Ramos (cell line): ENCODE data around the gene C22orf23.
"Not testable (repeated sequence)": the region's sequence is repeated elsewhere in the genome, so short reads cannot be mapped to it uniquely, and the experiment has no call there.

Experiments
- in situ Hi-C: fragments of 300-500 bp; cut with MboI; formaldehyde crosslinking; loops from one replicate; pipeline ENCODE4 v1.14.3; 2022; ENCODE audit warnings: low sequenced_read_pairs; ENCODE audit not compliant: unreplicated experiment

C22orf23 gene

DNA sequence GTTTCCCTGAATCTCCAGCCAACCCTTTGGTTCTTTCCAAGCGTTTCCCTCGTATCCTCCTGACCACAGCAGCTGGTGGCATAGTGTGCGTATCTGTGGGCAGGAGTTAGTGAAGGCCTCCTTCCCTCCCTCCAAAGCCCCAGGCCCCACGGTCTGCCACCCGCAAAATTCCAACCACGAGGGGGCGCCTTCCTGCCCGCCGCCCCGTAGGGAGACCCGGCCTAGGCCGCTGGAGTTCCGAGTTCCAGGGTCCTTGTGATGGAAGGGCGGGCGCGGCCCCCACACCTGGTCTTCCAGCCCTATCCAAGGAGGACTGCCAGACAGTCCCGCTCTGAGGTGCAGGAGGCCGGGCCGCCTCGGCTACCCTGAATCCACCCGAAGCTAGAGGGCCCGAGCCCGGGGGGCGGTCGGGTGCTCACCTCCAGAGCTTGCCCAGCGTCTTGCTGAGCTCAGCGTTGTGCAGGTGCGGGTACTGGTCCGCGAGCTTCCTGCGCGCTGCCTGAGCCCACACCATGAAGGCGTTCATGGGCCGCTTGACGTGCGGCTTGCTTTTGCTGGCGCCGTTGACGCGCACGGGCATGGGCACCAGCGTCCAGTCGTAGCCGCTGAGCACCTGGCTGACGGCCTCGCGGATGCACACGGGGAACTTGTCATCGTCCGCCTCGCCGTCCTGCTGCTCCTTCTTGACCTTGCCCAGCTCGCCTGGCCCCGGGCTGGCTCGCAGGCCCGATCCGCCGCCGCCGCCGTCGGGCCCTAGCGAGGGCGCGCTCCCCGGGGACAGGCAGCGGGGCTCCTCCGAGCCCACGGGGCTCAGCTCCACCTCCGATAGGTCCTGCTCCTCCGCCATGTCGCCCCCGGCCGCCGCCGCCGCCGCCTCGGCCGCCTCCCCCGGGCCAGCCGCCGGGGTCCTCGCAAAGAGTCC lies 29.8 kb upstream of the C22orf23 start:
- in situ Hi-C loops: no loop called here

- in situ Hi-C loops: no loop called here
Measured at GRCh38 chr22:37982151-37982785, 28.9 kb upstream of the C22orf23 start.

DNA sequence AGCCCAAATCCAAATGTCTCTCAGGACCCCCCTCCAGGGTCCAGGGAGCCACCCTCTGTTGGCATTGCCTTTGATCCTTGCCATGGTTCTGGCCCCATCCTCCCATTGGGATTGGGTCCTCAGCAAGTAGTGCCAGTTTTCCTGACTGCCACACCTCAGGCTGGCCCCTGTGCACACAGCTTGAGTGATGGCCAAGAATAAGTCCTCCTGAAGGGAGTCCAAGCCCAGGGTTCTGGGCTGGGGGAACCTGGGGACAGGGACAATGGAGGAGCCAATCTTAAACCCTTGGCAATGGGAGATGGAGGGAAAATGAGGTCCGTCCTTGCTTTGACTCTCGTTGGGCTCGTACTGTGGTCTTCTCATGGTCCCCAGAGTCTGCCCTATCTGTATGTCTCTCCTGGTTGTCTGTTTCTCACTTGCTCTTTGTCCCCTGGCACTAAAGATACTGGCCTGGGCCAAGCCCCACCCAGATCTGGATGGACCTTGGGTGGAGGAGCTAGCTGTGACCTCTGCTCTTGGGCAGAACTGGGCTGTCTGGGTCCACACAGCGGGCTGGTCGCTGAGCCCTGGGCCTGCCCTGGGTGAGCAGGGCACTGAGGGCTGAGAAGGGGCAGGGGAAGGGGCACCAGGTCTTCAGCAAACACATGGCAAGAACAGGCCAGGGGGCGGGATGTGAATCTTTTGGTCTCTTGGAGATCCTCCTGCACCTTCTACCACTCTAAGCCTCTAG lies 28.0 kb upstream of the C22orf23 start:
- in situ Hi-C loops: no loop called here

DNA sequence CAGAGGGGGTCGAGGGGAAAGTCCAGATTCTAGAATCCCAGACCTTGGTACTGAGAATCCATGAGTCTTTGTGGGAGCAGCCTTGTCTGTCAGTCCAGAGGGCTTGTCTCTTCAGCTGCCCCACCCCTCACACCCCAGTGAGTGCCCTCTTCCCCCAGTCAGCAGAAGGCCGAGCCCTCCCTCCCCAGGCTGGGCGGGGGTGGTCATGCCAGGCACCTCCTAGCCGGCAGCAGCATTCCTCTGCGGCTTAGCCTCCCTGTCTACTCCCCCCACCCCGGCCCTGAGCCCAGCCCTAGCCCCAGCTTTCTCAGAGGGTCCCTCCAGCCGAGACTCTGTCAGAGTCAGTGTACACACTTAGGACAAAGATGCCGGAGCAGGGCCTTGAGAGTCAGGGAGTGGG lies 26.4 kb upstream of the C22orf23 start:
- in situ Hi-C loops: no loop called here

DNA sequence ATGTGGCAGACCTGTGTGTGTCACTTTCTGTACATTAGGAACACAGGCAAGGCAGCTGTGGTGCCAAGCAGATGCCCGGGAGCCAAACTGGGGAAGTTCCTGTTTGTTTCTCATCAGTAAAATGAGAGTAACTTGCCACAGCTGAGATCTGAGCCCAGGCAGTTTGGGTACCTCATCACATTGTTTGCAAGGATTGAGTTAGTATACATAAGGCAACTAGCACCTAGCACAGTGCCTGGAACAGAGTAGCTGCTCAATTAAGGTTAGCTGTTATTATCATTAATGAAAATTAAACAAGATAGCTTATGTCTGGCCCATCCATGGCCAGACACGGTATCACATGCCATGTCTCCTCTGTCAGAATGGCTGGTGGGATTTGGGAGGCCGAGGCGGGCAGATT lies 23.1 kb upstream of the C22orf23 start:
- in situ Hi-C loops: no loop called here

GRCh38 chr22:37976022-37976421 lies 22.6 kb upstream of the C22orf23 start:
- in situ Hi-C loops: not testable (repeated sequence)

DNA sequence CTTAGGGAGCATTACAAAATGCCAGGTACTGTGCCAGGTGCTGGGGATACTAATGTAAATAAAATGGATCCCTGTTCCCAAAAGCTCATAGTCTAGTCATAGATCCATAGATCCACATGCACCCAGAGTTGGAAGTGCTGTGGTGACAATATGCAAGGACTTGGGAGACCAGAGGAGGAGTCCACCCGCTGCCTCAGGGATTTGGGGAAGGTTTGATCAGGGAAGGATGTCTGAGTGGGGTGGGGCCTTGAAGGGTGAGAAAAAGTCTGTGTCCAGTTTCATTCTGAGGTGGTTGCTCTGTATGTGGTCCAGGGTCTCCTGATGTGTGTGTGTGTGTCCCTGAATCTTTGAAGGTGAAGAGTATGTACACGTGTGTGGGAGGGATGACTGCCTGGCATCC lies 21.8 kb upstream of the C22orf23 start:
- in situ Hi-C loops: no loop called here

DNA sequence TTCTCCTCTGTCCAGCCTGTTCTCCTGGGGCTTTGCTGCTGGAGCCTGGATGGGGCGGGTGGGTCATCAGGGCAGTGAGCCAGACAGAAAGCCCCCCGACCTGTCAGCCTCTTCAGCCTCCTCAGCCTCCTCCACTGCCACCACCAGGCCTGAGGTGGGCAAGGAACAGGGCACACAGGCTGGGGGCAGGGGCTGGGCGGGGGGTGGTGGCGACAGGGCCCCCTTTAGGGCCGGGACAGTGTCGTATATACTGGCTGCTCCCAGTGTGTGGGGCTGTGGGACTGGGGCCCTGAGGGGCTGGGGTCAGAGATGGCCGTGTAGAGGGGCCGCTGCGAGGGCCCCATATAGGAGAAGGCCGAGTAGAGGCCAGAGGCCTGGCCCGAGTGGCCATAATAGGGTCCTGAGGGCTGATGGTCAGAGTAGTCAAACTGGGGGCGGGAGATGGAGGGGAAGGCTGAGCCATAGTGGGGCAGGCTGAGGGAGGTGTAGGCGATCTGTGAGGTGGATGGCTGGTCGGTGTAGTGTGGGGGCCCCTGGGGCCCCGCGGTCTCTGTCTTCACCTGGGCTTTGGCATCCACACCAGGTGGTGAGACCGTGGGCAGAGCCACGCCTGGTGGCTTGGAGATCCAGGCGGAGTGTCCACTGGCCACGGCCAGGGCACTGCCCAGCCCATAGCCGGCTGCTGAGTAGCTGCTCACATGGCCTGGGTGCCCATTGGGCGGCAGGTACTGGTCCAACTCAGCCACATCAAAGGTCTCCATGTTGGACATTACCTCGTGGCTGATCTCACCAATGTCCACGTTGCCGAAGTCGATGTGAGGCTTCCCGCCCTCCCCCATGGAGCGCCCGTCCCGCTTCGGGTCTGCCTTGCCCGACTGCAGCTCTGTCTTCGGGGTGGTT lies 20.1 kb upstream of the C22orf23 start:
- in situ Hi-C loops: no loop called here

GRCh38 chr22:37972527-37972926 lies 19.1 kb upstream of the C22orf23 start:
- in situ Hi-C loops: no loop called here

DNA sequence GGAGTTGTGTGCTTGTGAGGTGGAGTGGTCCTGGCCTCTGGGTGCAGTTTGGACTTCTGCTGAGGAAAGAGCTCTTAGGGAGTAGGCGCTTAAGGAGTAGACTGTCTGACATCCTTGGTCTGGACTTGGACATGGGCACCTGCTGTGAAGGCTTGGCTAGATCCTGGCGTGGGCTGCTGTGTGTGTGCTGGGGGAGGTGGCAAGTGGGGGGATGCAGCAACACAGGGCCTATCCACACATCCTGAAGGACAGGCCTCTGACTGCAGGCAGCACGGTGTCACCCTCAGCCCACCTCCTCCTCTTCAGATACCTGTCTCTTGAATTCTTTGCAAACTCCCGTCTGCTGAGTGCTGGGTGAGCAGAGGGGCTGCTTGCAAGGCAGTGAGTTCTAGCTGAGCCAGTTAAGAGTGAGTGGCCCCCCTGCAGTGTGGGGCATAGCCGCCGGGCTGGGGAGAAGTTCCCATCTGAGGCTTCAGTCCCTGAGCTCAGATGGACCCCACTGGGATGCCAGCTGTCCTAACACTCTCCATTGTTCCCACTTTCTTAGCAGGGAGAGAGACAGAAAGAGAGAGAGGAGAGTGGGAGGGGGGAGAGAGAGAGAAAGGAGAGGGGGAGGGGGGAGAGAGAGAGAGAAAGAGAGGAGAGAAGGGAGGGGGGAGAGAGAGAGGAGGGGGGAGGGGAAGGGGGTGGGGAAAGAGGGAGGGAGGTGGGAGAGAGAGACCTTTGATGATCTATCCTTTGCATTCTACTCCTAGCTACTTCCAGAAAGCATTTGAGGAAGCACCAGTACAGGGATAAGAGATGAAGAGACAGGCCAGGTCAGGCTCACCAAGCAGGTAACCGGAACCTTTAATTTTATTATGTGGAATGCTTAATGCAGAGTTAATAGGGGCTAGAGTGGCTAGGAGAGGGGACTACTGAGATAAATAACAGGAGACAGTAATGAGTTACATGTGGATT lies 18.4 kb upstream of the C22orf23 start:
- in situ Hi-C loops: no loop called here

GRCh38 chr22:37970864-37971263 lies 17.5 kb upstream of the C22orf23 start:
- in situ Hi-C loops: no loop called here

DNA sequence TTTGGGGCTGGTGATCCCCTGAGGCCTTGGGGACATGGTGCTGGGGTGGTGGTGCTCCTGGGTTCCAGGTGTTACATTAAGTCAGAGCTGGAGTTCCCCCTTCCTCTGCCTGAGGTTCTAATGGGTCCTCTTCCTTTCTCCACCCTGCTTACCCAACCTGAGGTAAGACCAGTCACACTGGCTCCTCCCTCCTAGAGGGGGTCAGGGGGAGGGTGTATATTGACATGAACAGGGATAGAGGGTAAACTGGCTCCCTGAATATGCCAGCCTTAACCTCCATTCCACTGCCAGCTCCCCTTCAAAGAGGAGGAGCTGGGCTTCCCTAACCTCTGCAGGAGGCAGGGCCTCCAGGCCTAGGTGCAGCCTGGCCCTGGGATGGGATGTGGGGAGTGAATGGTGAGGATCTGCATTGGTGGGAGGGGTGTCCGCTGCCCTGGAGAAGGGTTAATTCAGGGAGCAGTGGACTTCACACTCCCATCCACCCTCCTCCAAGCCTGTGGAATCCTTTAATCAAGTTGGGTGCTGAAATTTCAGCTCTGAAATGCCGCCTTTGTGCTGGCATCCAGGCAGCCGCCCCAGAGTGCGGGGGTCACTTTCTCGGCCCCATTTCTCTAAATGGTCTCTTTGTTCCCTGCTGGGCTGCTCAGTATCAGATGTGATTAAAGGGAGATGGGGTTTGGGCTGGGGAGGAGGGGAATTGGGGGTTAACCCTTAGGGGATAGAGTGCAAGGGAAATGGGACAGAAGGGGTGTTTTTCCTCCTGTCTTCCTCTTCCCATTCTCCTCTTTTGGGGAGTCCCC lies 15.3 kb upstream of the C22orf23 start:
- in situ Hi-C loops: no loop called here

- in situ Hi-C loops: no loop called here
Measured at GRCh38 chr22:37967637-37968451, 14.4 kb upstream of the C22orf23 start.

- in situ Hi-C loops: no loop called here
Measured at GRCh38 chr22:37967147-37967546, 13.7 kb upstream of the C22orf23 start.

- in situ Hi-C loops: no loop called here
Measured at GRCh38 chr22:37965940-37966664, 12.7 kb upstream of the C22orf23 start.

DNA sequence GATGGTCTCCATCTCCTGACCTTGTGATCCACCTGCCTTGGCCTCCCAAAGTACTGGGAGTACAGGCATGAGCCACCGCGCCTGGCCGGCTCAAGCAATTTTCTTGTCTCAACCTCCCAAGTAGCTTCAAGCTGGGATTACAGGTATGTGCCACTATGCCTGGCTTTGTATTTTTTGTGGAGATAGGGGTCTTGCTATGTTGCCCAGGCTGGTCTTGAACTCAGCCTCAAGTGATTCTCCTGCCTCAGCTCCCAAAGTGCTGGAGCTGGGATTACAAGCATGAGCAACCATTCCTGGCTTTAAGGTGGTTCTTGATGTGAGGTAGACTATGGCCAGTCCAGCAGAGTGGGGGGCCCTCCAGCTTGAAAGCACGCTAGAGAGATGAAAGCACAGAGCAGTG lies 7.7 kb upstream of the C22orf23 start:
- in situ Hi-C loops: loop anchor here (5.0 kb wide), 1 partner anchor 144 kb away; no protein-coding TSS in a partner anchor
